Measurements from ENCODE around the gene COL16A1. TPM values are rescaled to one million over a fixed set of nuclear protein-coding genes. Genes with fewer than 3 reads are reported as not detected.

Gene COL16A1
- total RNA-seq, 1 donor from 2014 or later = 53.5 TPM

DNA sequence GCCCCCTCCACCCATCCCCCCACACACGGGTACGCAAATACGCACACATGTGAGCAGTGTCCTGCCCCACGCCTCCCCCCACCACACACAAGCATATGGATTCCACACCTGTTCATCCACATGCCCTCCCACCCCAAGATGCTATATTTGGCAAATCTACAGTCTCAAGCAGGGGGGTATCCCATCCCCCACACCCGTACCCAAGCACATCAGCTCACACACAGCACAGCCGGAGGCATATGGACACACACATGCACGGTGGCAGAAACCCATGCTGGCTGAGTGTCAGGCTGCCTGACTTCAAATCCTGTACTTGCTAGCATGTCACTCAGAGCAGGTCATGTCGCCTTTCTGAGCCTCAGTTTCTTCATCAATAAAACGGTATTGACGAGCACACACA is 10.6 kb downstream of the COL16A1 start:
- TF ChIP-seq, protein P1, sequence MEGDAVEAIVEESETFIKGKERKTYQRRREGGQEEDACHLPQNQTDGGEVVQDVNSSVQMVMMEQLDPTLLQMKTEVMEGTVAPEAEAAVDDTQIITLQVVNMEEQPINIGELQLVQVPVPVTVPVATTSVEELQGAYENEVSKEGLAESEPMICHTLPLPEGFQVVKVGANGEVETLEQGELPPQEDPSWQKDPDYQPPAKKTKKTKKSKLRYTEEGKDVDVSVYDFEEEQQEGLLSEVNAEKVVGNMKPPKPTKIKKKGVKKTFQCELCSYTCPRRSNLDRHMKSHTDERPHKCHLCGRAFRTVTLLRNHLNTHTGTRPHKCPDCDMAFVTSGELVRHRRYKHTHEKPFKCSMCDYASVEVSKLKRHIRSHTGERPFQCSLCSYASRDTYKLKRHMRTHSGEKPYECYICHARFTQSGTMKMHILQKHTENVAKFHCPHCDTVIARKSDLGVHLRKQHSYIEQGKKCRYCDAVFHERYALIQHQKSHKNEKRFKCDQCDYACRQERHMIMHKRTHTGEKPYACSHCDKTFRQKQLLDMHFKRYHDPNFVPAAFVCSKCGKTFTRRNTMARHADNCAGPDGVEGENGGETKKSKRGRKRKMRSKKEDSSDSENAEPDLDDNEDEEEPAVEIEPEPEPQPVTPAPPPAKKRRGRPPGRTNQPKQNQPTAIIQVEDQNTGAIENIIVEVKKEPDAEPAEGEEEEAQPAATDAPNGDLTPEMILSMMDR (conservative IDR thresholded peaks at IDR 0.05) = no peak
- DNase-seq (ENCODE audit: extremely low spot score, unreplicated experiment) = no peak
- no peaks in the 10 kb centered on the region for H3K9me3 Mint-ChIP-seq
- H3K4me1 Mint-ChIP-seq (ENCODE audit: unreplicated experiment) = peaks cover 12% of the 10 kb centered on the region
- H3K27me3 Mint-ChIP-seq = peaks cover 3% of the 10 kb centered on the region
- H3K4me3 Mint-ChIP-seq = no peak overlapping the region
- no peaks in the 10 kb centered on the region for H3K36me3 Mint-ChIP-seq
- no peak overlapping the region for H3K27ac Mint-ChIP-seq

DNA sequence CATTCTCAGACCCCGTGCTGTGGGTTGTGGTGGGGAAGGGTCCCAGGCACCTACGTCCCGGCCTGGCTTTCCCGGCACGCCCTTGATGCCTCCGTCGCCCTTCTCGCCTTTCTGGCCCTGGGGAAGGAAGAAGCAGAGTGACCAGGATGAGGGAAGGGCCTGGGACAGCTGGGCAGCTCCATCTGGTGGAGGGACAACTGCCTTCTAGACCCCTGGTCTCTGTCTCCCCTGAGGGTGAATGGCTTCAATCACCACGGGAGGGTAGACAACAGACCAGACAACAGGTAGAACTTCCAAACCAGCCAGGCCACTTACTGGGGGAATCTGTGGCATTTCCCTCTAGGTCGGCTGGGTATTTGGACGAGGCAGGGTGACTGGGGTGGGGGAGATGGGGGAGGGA is 11.9 kb downstream of the COL16A1 start:
- TF ChIP-seq, protein P1 (conservative IDR thresholded peaks at IDR 0.05) = no peak
- no peak overlapping the region for H3K27ac Mint-ChIP-seq

DNA sequence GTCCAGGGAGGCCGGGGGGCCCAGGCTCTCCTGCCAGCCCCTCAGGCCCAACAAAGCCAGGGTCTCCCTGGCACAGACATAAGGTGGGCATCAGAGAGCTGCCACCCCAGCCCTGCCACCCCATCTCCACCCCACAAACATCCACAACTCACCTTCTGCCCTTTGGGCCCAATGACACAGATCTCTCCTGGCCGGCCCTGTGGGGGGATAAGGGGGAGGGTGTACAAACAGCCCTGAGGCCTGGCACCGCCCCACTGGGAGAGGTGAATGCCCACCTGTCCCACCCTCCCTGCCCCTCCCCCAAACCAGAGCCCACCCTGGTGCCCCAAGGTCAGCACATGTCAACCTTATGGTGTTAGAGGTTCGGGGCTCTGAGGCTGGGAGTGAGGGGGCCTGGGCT is 12.4 kb downstream of the COL16A1 start:
- H3K36me3 Mint-ChIP-seq = no peaks in the 10 kb centered on the region
- no peaks in the 10 kb centered on the region for H3K9me3 Mint-ChIP-seq
- no peak overlapping the region for H3K4me3 Mint-ChIP-seq
- H3K4me1 Mint-ChIP-seq (ENCODE audit: unreplicated experiment) = peaks cover 16% of the 10 kb centered on the region
- no peak for DNase-seq (ENCODE audit: extremely low spot score, unreplicated experiment)
- peaks cover 3% of the 10 kb centered on the region for H3K27me3 Mint-ChIP-seq
- TF ChIP-seq, protein P1 (conservative IDR thresholded peaks at IDR 0.05) = no peak
- H3K27ac Mint-ChIP-seq = no peak overlapping the region

More for the DNA sequence above, 11.9 kb downstream of the COL16A1 start:
- H3K4me3 Mint-ChIP-seq = no peak overlapping the region
- no peaks in the 10 kb centered on the region for H3K27me3 Mint-ChIP-seq
- H3K9me3 Mint-ChIP-seq = no peaks in the 10 kb centered on the region
- no peak for DNase-seq (ENCODE audit: extremely low spot score, unreplicated experiment)
- no peaks in the 10 kb centered on the region for H3K36me3 Mint-ChIP-seq
- peaks cover 12% of the 10 kb centered on the region for H3K4me1 Mint-ChIP-seq (ENCODE audit: unreplicated experiment)

DNA sequence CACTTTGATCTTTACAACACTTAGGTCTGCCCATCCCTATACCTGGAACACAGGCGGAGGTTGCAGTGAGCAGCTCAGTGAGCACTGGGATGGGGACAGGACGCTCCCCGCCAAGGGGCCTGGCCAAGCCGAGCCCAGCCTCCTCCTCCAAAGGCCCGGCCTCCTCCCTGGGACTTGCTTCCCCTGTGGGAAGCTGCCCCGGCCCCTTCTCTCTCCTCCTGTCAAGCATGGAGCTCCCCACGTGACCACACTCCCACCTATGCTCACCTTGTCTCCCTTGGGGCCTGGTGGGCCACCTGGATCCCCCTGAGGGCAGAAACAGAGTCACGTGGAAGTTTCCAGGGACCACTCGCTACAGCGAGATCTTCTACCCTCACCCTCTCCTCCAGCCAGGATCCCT is 12.9 kb downstream of the COL16A1 start:
- H3K27me3 Mint-ChIP-seq = peaks cover 4% of the 10 kb centered on the region
- no peaks in the 10 kb centered on the region for H3K9me3 Mint-ChIP-seq
- H3K4me1 Mint-ChIP-seq (ENCODE audit: unreplicated experiment) = peaks cover 16% of the 10 kb centered on the region
- no peak overlapping the region for H3K4me3 Mint-ChIP-seq
- no peak overlapping the region for H3K27ac Mint-ChIP-seq
- DNase-seq (ENCODE audit: extremely low spot score, unreplicated experiment) = no peak
- TF ChIP-seq, protein P1 (conservative IDR thresholded peaks at IDR 0.05) = no peak
- no peaks in the 10 kb centered on the region for H3K36me3 Mint-ChIP-seq

DNA sequence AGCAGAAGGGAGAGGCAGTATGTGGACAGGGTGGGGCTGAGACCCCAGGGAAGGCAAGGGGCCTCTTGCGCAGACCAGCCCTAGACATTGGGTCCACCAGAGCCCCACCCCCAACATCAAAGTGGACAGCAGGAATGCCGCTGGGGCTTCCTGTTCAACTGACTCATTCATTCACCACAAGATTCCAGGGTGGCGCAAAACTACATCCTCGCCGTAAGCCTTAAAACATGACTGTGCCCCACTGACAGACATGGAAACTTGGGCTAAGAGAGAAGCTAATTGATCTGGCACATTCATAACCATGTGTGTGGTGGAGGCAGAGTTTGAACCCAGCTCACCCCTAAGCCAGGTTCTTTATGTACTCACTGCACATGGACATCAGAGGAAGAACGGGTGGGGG is 14.0 kb downstream of the COL16A1 start:
- Mint-ChIP-seq H3K36me3 (no peaks in the 10 kb centered on the region), H3K27me3 (peaks cover 4% of the 10 kb centered on the region), H3K9me3 (no peaks in the 10 kb centered on the region), H3K27ac (no peak overlapping the region), H3K4me1 (ENCODE audit: unreplicated experiment) (peaks cover 15% of the 10 kb centered on the region), H3K4me3 (no peak overlapping the region)
- no peak for DNase-seq (ENCODE audit: extremely low spot score, unreplicated experiment)
- TF ChIP-seq, protein P1 (conservative IDR thresholded peaks at IDR 0.05) = no peak

DNA sequence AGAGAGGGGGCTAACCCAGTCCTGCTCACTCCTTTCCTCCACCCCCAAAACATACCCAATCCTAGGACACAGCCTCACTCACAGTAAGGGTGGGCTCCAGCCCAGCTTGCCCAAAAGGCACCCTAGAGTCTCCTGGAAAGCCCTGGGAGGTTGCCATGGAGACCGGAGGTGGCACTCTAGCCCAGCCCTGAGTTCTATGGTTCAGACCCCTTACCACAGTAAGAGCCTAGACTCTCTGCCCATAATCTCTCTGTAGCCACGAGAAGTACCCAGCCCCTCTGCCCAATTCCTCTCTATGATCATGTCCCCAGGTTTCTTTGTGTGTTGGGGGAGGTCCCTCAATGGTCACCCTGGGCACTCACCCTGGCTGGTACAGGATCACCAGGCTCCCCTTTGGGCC is 14.4 kb downstream of the COL16A1 start:
- Mint-ChIP-seq H3K4me3 (no peak overlapping the region), H3K4me1 (ENCODE audit: unreplicated experiment) (peaks cover 11% of the 10 kb centered on the region), H3K9me3 (no peaks in the 10 kb centered on the region), H3K36me3 (no peaks in the 10 kb centered on the region), H3K27me3 (peaks cover 4% of the 10 kb centered on the region), H3K27ac (no peak overlapping the region)
- DNase-seq (ENCODE audit: extremely low spot score, unreplicated experiment) = no peak
- TF ChIP-seq, protein P1 (conservative IDR thresholded peaks at IDR 0.05) = no peak
